Activated CD8-positive, alpha-beta memory T cell treated with anti-CD3 and anti-CD28 coated beads, Interleukin-2, amount 50 U/mL, for 48 hours (primary cell): Measurements from ENCODE around the gene ARHGEF10L.

Source experiments
- DNase-seq: peaks from one replicate; pipeline ENCODE4 v3.0.0-alpha.2; 2020

The ARHGEF10L gene

DNA sequence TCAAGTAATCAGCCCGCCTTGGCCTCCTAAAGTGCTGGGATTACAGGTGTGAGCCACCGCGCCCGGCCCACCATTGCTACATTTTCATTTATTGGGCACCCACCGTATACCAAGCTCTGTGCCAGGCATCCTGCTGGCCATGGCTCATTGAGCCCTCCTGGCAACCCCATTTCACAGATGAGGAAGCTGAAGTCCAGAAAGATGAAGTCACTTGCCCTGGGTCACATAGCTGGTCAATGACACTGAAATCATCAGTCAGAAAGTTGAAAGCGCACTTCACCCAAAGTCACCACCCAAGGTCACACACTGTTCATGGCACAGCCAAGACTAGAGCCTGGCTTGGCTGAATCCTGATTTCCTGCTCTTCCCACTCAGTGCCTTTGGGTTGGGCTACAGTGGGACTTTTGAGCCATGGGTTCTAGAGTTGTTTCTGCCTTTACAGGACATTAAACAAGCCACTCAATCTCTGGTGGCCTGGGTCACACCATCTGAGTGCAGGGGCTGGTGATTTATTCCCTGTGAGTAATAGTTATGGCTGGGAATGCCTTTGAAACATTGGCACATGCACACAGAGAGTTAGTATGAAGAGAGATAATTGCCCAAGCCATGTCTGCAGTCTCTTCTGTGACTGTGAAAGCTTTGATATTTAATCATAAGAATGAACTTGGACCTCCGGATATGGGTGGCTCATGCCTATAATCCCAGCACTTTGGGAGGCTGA, 16.0 kb upstream of the ARHGEF10L start:
- no peak for DNase-seq

DNA sequence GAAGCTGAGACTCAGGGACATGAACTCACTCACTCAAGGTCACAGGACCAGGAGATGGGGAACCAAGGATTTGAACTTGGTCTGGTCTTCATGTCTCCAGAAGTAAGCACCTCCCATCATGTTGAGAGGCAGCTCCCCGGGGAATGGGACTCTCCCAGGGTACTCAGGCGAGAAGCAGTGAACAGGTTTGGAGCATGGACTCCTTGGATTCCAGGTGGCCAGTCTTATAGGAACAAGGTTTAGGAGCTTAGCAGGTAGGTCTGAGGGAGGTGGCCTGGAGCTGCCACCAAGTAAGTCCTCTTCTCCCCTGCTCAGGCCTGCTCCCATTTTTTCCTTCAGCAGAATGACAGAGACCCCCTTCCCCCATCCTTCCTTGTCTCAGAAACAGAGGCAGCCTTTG, 14.9 kb upstream of the ARHGEF10L start:
- no peak for DNase-seq

GRCh38 chr1:17525996-17526686, 13.4 kb upstream of the ARHGEF10L start:
- DNase-seq: no peak

DNA sequence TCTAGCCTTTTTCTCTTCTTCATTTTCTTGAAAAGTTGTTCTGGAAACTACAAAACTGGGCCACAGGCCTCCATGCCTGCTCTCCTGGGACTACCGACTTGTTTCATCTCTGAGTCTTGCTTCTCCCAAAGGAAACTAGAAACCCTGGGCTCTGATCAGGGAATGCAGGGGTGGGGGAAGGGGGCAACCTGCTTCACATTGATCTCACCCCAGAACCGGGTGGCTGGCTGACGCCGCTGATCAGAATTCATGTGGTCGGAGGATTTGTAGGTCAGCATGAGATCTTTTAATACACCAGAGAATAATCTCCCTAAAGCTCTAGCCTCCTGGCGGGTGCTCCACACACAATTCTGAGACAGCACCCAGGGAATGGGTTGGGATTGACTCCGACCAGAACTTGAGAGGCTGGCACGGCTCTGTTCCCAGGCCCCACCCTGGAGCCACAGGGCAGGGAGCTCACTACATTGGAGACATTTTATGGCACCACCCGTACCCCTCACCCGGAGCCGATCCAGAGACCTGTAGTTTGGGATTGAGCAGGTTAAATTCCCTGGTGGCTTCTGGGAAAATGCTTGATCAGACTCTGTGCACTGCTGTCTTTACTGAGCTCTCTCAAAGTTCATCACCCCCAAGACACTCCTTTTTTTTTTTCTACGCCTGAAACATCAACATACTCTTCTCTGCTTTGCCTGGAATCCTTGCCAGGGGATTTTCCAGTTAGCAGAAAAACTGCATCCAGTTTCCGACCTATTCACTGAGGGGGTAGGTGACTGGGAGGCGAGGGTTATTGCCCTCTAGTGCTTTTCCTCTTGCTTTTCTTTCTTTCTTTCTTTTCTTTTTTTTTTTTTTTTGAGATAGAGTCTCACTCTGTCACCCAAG, 12.2 kb upstream of the ARHGEF10L start:
- DNase-seq: no peak

DNA sequence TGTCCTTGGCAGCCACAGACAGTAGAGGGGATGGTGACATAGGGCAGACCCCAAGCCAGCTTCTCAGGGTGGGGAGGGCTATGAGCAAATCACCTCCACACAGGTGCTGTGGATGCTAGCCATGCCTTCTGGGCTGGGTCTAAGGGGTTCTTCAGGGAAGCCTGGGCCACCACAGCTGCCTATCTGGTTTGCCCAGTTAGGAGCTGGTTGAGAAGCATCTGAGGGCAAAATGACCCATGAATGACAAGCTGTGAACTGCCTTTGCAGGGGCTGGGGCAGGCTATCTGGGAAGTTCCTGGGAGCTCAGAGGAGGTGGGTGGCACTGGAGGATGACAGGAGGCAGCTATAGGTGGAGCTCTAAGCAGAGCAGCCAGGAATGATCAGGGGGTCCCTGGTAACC, 10.1 kb upstream of the ARHGEF10L start:
- DNase-seq: no peak

DNA sequence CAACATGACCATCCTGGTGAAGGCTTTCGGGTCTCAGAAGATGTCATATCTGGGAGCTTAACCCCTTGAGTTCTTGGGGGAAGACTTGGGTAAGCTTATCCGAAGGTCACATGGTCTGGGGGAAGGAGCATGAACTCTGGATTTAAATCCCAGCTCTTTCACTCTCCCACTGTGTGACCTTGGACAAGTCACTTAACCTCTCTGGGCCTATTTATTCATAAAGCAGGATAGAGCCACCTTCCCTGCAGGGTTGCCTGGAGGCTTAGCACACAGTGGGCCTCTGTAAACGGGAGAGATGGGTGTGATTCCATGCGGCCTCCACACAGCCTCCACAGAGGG, 8.2 kb upstream of the ARHGEF10L start:
- DNase-seq: no peak

DNA sequence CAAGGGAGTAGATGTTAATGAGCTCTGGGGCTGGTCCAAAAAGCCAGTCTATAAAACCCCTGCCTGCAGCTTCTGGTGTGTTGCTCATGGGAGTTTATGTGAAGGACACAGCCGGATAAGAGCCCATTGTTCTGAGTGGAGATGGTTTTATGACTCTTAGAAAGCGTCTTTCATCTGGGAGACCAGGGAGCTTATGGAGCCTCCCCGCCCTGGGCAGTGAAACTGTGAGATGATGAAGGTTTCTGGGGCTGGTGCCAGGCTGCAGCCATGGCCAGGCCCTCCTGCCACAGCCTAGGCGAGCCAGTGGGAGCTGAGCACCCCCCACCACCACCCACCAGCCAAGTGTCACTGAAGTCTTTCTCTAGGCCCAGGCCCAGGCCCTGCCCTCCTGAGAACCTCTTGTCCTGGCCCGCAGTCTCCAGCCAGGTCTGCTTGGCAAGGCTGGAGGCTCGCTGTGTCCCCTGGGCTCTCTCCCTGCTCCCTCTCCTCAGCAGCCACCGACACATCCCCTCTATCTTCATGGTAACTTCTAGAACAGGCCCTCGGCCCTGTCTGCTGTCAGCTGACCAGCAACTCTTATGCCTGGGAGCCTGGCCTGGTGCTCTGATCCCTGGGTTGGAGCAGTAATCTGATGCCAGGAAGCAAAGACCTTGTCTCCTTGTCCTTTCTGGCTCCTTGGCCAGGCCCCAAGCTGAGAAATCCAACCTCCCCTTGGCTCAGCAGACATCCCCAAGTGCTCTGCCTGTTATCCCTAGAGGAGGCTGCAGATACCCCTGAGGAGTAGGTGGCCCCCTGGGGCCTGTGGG, 7.6 kb upstream of the ARHGEF10L start:
- DNase-seq: no peak

DNA sequence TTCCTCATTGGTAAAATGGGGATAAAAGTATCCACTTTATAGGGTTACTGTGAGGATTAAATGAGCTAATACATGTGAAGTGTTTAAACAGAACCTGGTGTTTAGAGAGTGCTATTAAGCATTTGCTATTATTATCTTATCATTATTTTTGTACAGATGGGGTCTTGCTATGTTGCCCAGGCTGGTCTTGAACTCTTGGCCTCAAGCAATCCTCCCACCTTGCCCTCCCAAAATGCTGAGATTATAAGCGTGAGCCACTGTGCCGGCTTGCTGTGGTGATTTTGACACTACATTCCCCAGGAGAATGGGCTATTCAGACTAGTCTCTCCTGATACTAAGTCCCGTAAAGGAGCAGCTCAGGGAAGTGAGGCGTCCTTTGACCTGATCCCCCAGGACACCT, 6.3 kb upstream of the ARHGEF10L start:
- no peak for DNase-seq

DNA sequence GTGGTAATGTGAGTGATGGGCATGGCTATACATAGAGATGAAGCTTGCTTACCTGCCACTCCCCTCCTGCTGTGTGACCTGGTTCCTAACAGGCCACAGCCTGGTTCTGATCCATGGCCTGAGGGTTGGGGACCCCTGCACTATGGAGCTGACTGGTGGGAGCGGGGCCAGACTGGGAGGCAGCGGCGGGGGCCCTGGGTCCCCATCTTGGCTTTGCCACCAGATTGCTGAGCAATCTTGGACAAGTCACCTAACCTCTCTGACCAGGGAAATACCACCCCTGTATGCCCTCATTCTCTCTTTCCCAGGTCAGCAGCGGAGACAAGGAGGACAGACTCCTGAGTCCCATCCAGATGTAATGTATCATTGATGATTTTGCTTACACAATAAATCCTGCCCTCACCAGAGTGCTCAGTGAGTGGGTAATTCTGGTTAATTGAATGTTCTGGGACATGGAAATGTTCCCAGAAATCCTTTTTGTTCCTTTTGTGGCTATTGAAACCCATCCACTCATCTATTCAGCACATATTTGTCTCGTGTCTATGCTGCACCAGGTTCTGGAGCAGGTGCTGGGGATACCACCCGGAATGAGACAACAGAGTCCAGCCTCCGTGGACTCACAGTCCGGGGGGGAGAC, 4.1 kb upstream of the ARHGEF10L start:
- DNase-seq: no peak

DNA sequence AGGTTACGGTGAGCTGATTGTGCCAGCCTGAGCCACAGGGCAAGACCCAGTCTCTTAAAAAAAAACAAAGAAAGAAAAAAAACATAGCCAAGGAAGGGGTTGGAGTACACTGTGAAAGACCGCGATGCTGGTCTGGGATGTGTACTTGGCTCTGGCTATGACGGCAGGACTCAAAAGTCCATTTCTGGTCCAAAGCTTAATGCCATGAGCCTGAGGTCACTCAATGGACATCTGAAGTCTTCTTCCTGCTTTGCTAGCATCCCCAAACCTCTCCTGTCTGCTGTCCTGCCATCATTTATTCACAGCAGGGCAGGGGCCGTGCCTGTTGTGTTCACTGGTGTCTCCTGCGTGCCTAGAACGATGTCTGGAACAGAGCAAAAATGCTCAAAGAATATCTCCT, 1.5 kb upstream of the ARHGEF10L start:
- DNase-seq: no peak

DNA sequence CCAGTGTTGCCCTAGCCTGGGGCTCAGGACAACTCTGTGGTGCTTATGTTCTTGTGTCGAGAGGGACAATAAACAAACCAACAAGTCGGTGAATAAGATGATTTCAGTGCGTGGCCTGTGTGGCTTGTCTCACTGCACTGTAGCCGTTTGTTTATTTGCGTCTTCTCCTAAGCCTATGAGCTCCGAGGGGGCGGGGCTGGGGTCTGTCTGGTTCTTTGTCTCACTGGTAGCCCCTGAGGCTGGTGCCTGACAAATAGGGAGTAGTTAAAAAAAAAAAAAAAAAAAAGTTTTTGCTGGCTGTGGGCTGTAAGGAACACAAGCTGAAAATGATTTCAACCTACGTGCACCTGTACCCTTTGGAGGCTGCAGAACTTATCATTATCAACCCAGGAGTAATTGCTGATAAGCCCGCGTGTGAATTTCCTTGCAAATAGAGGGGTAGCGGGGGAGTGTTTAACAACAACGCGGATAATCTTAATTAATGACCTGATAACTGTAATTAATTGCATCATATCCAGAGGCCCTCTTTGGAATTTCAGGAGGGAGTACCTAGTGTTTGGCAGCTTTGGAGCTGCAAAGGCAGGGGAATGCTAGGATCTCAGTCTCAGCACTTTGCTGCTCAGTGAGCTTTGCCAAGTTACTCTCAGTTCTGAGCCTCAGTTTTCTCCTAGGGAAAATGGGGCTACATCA, 925 bp upstream of the ARHGEF10L start:
- no peak for DNase-seq

- DNase-seq: no peak
These were observed 401 bp upstream of the ARHGEF10L start for GRCh38 chr1:17539118-17539476.

- DNase-seq: no peak
These were observed 930 bp downstream of the ARHGEF10L start for GRCh38 chr1:17540255-17541001.

GRCh38 chr1:17542645-17543044, 3.1 kb downstream of the ARHGEF10L start:
- DNase-seq: no peak

- no peak for DNase-seq
These were observed 5.4 kb downstream of the ARHGEF10L start for GRCh38 chr1:17544776-17545350.

- DNase-seq: no peak
These were observed 5.9 kb downstream of the ARHGEF10L start for GRCh38 chr1:17545356-17545755.

DNA sequence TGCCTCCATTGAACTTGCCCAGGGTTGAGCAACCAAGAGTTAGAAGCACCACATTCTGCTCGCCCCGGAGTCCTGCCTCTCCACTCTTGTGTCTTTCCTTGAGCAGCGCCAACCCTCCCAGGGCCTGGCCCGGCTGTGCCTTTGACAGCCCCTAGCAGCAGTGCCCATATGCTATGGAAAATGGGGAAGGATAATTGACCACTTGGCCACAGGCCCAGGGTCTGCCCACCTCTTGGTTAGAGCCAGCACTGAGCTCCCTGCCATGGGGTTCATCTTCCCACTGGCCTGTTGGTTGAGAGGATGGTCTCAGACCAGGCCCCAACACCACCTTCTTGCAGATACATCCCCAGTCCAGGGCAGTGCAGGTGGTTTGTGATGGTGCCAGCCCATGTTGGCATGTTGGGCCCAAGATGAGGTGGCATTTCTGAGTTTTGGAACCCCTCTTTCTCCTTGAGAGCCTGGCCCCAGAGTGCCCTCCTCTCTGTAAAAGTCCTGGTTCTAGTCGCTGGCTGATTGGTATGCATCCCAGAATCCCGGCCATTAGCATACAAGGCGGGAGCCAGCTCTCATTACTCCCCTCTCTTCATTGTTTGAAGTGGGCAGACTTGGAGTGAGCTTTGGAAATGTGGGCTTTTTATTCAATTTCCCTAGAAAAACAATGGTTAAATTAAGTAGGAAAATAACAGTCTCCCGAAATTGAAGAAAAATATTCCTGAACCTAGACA, 7.6 kb downstream of the ARHGEF10L start:
- no peak for DNase-seq

- DNase-seq: no peak
These were observed 9.9 kb downstream of the ARHGEF10L start for GRCh38 chr1:17549384-17549783.

DNA sequence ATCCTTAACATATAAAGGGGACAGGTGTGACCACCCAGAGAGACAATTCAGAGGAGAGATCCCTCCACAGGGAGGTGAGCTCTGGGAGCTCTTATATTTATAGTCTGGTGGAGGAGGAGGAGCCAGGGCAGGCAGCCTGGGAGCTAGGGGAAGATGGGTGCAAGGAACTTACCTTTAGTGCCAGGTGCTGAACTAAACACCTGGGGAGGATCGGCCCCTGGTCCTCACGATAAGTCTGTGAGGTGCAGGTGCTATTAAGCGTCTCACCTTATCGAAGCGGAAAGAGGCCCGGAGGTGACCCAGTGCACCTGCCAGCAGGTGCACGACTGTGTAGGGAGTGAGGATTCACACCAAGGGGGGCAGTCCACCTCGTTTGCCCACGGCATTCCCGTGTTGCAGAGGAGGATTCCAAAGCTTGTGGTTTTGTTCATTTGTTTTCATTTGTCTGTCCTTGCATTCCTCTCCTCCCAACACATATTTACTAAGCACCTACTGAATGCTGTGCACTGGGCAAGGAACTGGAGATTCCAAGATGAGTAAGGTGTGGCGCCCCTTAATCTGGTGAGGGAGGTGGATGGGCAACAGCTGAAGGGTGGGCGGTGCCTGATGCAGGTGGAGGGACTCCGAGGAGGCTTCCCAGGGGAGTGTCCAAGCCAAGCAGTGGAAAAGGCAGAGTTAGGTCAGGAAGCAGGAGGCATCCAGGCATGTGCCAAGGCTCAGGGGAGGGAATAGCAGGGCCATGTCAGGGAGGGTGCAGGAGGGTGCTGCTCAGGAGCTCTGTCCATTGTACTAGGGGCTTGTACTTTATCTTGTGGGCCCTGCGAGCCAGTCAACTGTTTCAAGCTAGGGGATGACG, 11.5 kb downstream of the ARHGEF10L start:
- no peak for DNase-seq
